ENCODE measurements around the gene RHBDL1. TPM values are rescaled to one million over a fixed set of nuclear protein-coding genes. Genes with fewer than 3 reads are reported as not detected.

Gene RHBDL1
- total and polyA plus RNA-seq, 10 of the 15 experiments (the other 5 are each of a cell fraction or from before 2014, with no cell fraction given) = 0.04 to 1.3 (median 0.65) TPM; not detected in 5

GRCh38 chr16:725463-726187 is 50.2 kb downstream of the RHBDL1 start:
- Histone ChIP-seq H3K9ac (ENCODE audit: control insufficient read depth, insufficient read depth, low read length) (no peak overlapping the region), H3K4me2 (ENCODE audit: control insufficient read depth, insufficient read depth) (peak overlapping the region; percentile 79; the same call in 1 of the 2 replicates), H4K20me1 (ENCODE audit: control insufficient read depth, insufficient read depth) (no peaks in the 10 kb centered on the region), H3K4me3 (no peak overlapping the region), H2AFZ (ENCODE audit: control insufficient read depth, low read depth, low read length) (no peak overlapping the region), H3K27ac (ENCODE audit: control insufficient read depth, insufficient read depth) (no peak overlapping the region), H3K9me3 (replicated peaks; ENCODE audit: control insufficient read depth, insufficient read depth, low read length) (no peaks in the 10 kb centered on the region), H3K79me2 (ENCODE audit: control insufficient read depth, insufficient read depth, low read length) (no peaks in the 10 kb centered on the region; the same call in none of the 2 replicates), H3K4me1 (ENCODE audit: control insufficient read depth, insufficient read depth, low read length) (peaks cover 13% of the 10 kb centered on the region), H3K27me3 (replicated peaks in 1 of 2; ENCODE audit: control insufficient read depth in 2 of 2, insufficient read depth in 2 of 2, low read length in 1 of 2) (no peaks in the 10 kb centered on the region), H3K36me3 (ENCODE audit: control insufficient read depth in 2 of 2, insufficient read depth in 2 of 2, low read length in 1 of 2) (no peaks in the 10 kb centered on the region; a peak in 2 of 4 replicates)
- in situ Hi-C loops (cut with MboI) = no loop called here
- no peak for DNase-seq (ENCODE audit: low read depth, low spot score)
- SMC1A ChIA-PET (ENCODE audit: uncharacterized antibody, unreplicated experiment) = interaction anchor here (1.7 kb wide), 2 partner anchors 11 to 13 kb away, joined by 3 to 5 read pairs; partner anchors contain the start of gene METRN
- intact Hi-C loops (cut with micrococcal nuclease; ENCODE audit: unreplicated experiment) = no loop called here
- CTCF ChIA-PET = interaction anchor here (1.7 kb wide), 1 partner anchor 13 kb away, joined by 5 read pairs; no protein-coding TSS in a partner anchor
- ATAC-seq = no peak
- RAD21 ChIA-PET (ENCODE audit: unreplicated experiment) = interaction anchor here (2.3 kb wide), 1 partner anchor 14 kb away, joined by 6 read pairs; no protein-coding TSS in a partner anchor
- no peak for FAIRE-seq
- TF ChIP-seq RUNX3 (IDR thresholded peaks at IDR 0.05; ENCODE audit: low read length) (no peak), IRF5 (IDR thresholded peaks at IDR 0.05; ENCODE audit: borderline replicate concordance) (no peak), NFYB (IDR thresholded peaks at IDR 0.05; ENCODE audit: insufficient read depth, low read depth, low read length) (no peak), STAT1 (conservative IDR thresholded peaks at IDR 0.05) (no peak), CHD1 (IDR thresholded peaks at IDR 0.05; ENCODE audit: low read depth, low read length) (no peak), TCF12 (IDR thresholded peaks at IDR 0.05; ENCODE audit: low read depth, low read length) (no peak), ATF3 (IDR thresholded peaks at IDR 0.05; ENCODE audit: borderline replicate concordance, extremely low read depth, low read depth, low read length) (no peak), KDM1A (IDR thresholded peaks at IDR 0.05; ENCODE audit: borderline replicate concordance) (no peak), CBX5 (IDR thresholded peaks at IDR 0.05; ENCODE audit: low read depth) (no peak)
- WGBS (ENCODE audit: insufficient coverage, insufficient replicate concordance, low lambda C conversion rate, missing lambda C conversion rate) = 71% methylated on average over 23 of the region's 23 CpGs
- POLR2A ChIA-PET = interaction anchor here (6.3 kb wide), 1 partner anchor 12 kb away, joined by 60 read pairs; the partner anchor contains the start of gene CIAO3
- no TSS peak for BruUV-seq (replicated peaks)
